GM18520 (cell line): ENCODE data around the gene CCNY.
"Not testable (repeated sequence)": the region's sequence is repeated elsewhere in the genome, so short reads cannot be mapped to it uniquely, and the experiment has no call there.

Source experiments
- ATAC-seq: cut with Tn5 transposase; IDR thresholded peaks from one replicate; pipeline ENCODE4 v1.9.1; 2021; ENCODE audit not compliant: unreplicated experiment

CCNY gene

DNA sequence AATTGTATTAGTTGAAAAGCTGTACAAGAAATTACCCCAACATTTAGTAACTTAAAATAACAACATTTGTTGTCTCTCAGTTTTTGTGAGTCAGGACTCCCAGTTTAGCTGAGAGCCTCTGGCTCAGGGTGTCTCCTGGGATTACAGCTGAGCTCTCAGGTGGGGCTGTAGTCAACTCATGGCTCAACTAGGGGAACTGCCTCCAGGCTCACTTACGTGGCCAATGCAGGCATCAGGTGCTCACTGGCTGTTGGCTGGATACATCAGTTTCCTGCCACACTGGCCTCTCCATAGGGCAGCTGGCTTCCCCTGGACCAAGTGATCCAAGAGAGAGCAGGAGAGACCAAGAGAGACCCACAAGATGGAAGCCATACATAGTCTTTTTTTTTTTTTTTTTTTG is 17.5 kb downstream of the CCNY start:
- ATAC-seq = no peak

DNA sequence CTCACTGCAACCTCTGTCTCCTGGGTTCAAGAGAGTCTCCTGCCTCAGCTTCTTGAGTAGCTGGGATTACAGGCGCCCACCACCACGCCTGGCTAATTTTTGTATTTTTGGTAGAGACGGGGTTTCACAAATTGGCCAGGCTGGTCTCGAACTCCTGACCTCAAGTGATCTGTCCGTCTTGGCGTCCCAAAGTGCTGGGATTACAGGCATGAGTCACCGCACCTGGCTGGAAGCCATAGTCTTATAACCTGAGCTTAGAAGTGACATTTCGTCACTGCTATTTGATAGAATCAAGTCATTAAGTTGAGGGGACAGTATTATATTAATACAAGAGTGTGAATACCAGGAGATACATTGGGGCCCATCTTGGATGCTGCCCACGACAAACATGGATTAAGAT is 17.9 kb downstream of the CCNY start:
- ATAC-seq = not testable (repeated sequence)

DNA sequence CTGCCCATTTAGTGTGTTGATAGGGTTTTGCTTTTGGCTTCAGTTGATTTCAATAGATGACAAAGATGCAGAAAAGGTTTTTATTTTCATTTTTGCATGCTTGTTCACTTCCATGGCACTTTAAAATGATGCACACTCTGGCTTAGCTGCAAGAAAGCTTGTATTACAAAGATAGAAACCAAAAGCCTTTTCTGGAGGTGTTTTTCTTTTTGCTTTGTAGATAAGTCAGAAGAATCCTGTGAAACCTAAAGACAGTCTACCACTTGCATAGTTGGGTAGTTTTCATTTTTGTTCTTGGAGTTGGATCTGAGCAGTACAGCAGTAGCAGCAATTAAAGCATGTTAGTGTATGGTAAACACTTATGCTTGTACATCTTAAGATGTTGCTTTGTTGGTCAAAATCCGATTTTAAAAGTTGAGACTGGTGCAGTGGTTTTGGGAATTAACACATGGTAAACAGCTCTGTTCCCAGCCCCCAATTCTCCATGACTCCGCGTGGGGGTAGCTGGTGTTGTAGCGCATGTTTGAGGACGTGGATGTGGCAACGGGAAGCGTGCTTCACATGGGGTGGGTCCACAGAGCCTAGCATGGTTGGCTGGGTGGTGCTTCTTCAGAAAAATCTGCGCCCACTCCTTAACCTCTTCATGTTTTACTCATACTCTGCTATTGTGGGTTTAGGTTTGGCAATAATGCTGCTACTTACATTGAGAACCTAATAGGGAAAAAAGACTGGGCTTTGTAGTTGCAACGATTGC is 19.8 kb downstream of the CCNY start:
- ATAC-seq = peak; percentile 82

DNA sequence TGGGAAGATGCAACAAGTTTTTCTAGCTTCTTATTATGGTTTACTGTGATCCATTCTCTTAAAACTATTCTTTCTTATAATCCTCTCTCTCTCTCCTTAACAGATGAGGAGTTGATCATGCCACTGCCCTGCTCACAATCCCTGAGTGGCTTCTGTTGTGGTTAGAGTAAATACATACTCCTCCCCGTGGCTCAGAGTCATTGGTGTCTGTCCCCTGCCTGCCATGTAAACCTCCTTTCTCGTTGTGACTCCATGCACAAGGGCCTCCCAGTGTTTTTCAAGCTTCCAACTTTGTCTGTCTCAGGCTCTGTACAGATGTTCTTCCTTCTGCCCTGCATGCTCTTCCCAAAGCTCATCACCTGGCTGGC is 20.4 kb downstream of the CCNY start:
- no peak for ATAC-seq

DNA sequence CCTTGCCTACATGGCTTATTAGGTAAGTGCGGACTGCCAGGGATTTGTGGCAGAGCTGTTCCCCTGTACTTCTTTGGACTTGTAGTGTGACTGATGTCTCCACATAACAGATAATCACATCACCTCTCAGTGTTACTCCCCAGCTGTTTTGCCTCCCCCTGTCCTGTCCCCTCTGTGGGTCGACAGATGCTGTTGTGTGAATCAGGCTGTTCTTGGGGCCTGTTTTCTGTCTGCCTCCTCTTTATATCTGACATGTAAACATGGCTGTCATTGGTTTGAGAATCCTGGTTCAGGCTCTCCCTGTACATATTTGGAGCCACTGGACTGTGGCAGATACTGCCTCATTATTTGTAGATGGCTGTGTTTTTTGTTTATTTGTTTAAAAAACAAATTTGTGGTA is 22.7 kb downstream of the CCNY start:
- ATAC-seq = no peak

DNA sequence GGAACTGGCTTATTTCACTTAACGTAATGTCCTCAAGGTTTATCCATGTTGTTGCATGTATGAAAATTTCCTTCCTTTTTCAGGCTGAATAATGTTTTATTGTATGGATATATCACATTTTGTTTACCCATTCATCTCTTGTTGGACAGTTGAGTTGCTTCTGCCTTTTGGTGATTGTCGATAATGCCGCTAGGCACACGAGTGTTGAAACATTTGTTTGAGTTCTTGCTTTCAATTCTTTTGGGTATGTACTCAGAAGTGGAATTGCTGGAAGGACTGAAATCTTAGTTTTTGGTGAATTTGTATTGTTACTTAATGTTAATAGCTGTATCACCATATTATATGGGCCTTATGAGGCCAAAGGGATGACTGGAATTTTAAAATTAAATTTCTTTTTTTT is 23.6 kb downstream of the CCNY start:
- ATAC-seq = no peak

DNA sequence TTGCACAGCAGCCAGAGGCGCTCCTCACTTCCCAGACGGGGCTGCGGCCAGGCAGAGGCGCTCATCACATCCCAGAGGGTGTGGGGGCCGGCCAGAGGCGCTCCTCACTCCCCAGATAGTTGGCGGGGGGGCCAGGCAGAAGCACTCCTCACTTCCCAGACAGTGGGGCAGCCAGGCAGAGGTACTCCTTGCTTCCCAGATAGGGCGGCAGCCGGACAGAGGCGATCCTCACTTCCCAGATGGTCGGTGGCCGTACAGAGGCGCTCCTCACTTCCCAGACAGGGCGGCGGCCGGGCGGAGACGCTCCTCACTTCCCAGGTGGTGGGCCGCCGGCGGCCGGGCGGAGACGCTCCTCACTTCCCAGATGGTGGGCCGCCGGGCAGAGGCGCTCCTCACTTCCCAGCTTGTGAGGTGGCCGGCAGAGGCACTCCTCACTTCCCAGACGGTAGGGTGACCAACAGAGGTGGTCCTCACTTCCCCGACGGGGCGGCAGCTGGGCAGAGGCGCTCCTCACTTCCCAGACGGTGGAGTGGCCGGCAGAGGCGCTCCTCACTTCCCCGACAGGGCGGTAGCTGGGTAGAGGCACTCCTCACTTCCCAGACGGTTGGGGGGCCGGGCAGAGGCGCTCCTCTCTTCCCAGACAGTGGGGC is 26.5 kb downstream of the CCNY start:
- no peak for ATAC-seq

DNA sequence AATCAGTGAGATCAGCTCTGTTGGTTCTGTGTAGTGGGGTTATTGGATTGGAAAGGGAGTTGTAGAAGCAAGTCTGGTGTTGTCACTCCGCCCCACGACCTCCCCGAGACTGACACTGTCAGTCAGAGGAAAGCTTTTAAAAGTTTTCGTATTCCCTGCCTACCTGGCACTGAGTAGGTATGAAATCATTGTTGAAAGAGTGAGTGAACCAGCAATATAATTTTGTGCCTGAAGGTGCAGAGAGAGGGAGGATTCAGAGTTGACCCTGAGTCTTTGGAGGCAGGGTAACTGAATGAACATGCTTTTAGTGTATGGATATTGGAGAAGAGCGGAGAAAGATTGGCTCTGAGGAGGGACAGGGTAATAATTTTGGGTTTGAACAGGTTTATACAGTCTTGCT is 27.3 kb downstream of the CCNY start:
- no peak for ATAC-seq

DNA sequence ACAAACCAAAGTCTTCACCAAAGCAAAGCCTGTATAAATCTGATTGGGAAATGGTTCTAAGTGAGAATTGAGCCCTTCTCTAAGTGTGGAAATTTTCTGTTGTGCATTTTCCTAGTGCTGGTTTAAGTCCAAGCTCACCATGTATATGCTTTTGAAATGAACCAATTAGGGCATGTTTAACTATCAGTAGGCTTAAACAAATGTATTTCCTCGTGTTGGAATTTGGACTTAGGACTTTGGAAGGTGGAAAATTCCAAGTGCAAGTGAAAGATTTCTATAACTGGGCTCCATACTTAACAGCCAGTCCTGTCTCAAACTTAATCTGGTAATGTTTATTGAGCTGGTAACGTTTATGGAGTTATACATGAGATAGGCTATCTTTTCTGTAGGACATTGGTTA is 28.5 kb downstream of the CCNY start:
- no peak for ATAC-seq

DNA sequence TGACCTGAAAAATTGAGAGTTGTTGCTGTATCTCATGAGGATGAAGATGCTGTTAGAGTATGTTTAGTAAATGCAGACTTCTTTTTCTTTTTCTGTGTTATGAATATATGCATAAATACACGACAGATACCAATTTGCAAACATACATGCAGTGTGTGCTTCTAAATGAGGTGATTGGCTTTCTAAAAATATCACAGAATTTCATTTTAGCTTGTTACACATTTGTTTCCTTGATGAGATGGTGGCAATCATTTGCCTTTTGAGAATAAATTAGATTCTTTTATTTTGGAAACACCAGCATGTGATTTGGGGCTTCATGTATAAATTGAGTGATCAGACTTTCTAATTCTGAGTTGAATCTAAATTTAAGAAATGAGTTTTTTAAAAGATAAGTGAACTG is 29.7 kb downstream of the CCNY start:
- ATAC-seq = no peak

DNA sequence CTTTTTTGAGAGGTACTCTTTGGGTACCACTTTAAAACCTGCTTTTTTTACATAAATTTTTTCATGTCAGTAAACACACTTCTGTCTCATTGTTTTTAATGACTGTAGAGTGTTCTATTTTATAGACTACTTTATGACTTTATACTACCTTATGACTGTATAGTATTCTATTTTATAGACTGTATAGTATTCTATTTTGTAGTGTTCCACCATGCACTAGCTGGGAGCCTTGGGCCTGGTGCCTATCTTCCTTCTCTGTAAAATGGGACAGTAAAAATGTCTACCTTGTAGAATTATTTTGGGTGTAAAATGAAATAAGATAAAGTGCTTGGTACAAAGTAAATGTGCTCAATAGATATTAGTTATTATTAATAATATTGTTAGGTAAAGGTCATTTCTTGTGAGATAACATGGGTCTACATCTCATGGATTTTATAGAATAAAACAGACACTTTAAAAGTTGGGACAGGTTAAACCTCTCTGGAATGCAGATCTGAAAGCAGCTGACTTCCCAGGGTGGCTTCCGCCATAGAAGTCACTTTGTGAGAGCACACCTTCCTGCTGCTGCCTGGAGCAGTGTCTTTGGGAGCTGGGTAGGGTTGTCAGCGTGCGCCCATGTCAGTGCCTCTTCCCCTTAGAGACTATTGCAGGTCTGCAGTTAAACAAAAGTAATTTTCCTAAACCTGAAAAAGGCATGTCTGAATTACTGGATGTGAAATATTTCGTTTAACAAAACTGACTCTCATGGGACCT is 31.0 kb downstream of the CCNY start:
- ATAC-seq = no peak

DNA sequence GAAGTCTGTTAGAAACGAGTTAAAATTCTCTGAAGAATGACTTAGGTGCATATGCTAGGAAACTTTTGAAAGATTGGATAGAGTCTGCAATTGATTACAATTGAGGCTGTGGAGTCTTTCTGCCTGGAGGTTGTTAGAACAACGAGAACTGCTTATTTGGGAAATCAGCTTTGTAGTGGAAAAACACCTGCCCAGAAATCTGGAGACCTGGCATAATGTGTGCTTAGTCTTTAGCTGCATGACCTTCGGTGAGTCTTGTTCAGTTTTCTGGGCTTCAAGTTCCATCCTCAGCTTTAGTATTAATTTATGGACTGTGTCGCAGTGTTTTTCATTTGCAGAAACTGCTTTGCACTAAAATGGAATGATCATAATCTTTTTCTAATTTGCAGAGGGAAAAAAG is 31.7 kb downstream of the CCNY start:
- no peak for ATAC-seq

DNA sequence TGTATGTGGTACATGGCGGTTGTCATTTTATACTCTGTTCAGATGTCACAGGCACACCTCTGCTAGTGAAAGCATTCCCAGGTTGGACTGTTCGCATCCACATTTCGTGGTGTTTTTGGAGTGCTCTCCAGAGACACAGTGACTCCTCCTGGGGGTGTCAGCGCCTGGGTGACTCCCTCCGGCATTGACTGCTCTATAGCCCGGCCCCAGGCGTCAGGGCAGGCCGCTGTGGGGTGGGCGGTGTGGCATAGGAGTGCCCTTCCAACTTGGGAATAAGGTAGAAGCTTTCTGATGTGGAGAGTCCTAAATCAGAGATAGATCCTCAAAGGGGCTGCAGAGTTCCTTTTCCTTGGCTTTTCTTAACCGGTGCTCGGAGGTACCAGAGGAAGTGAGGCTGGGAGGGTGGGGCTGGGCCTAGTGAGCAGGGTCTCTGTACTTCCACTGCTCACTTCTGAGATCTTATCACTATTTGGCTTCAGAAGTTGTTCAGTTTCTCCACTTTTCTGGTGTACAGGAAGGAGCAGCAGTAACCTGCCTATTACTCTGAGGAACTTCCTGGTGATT is 32.3 kb downstream of the CCNY start:
- ATAC-seq = no peak

DNA sequence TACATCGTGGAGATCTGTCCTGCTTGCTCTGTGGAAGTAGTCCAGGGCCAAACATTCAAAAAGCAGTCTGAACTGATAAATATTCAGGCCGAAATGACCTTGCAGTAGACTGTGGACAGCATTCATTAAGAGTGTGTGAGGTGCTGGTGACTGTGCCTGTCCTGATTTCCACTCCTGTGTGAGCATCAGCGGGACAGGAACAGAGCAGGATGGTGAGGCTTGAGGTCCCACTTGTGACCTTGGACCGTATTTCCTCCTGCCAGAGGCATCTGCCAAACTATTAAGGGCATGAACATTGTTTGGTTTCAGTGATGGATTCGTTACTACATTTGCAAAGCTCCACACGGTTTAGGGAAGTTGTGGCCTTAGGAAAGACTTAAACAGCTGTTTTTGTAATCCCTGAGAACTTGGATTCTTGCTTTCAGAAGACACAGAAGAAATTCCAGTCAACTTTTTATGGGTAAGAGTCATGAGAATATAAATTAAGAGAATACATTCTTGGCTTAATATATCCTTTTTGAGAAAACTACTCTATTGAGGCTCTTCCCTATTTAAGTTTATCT is 32.8 kb downstream of the CCNY start:
- no peak for ATAC-seq

DNA sequence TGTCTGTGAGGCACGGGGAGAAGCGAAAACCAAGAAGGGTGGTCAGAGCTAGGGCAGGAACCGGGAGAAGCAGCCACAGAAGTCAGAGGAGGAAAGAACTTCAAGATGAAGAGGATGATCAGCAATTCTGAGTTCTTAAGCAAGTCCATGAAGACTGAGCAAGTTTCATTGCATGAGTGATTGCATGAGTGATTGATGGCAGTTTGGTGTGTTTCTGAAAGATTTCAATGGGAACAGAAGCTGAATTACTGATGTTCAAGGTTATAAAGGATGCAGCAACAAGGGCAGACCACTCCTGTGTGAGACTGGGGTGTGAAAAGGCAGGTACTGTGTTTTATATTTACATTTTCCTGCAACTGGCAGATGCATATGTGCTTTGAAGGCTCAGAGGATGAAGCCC is 35.4 kb downstream of the CCNY start:
- ATAC-seq = no peak

DNA sequence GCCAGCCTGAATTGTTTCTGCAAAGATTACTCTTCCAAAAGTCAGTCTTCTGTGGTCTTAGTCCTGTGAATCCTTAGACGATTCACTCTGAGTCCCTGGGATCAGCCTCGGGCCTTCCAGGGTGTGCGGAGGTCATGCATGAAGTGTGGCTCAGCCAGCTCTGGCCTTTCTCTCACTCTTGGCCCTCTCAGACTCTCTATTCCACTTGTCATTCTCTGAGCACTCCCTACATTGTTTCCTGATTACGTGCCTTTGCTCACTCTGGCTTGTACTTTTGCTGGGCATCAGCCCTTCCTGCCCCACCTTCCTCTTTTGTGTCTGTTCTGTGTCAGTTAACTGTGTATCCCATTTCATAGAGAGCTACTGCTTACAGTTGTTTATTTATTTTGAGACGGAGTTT is 36.0 kb downstream of the CCNY start:
- no peak for ATAC-seq

DNA sequence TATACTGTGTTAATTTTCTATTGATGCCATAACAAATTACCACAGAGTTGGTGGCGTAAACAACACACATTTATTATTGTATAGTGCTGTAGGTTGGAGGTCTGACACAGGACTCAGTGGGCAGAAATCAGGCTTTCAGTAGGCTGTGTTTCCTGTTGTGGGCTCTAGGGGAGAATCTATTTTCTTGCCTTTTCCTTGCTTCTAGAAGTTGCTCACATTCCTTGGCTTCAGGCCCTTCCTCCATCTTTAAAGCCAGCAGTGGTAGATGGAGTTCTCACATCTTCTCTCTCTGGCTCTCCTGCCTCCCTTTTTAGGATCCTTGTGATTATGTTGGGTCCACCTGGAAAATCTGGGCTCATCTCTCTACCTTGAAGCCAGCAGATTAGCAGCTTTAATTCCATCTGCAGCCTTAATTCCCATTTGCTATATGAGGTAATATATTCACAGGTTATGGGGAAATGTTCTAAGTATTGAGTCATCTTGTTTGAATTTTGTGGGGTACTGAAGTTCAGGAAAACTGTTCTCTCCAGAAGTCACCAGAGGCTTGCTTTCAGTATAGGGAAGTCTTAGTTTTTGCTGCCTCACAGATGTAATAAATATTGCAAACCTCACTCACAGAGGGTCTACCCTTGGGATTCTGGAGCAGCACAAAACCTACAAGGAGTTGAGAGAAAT is 38.9 kb downstream of the CCNY start:
- no peak for ATAC-seq

DNA sequence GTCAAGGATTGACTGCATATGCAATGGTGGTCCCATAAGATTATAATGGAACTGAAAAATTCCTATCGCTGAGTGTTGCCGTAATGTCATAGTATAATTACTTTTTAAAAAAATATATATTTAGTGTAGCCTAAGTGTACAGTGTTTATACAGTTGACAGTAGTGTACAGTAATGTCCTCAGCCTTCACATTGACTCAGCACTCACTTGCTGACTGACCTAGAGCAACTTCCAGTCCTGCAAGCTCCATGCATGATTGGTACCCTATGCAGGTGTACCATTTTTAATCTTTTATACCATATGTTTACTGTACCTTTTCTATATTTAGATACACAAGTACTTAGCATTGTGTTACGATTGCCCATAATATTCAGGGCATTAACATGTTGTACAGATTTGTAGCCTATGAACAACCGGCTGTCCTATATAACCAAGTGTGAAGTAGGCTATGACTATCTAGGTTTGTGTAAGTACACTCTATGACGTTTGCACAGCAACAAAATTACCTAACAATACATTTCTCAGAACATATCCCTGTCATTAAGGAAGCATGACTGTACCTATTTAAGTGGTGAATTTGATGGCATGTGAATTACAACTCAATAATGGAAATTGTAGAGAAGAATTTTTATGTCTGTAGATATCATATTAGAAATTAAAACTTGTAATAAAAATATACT is 40.9 kb downstream of the CCNY start:
- no peak for ATAC-seq

DNA sequence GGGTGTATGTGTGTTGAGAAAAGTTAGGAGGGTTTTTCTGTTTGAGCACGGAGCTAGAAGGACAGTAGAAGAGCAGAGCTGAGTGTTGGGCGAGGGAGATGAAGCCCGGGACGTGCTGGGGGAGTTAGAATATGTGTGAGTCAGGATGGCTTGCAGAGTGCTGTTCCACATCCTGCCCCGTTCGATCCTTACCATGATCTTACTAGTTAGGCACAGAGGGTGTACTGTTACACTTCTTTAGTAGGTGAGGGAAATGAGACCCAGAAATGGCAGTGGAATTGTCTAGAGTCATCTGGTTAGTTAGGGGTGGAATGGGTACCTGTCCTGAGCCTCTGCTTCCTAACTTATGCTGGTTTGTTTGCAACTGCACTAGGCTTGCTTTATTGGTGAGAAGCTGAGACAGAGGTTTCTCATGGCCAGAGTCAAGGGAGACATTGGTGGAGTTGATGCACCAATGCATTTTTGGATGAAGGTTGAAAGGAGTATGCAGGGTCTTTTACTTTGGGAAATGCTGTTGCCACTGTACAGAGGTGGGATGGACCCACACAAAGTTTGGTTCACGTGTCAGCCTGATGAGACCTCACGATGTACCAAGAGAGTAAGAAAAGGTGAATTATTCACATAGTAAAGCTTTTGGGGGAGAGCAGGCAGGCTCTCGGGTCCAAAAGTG is 42.4 kb downstream of the CCNY start:
- ATAC-seq = no peak
